T1000 (cell line): ENCODE data around the gene MED13.
"Not testable (repeated sequence)": the region's sequence is repeated elsewhere in the genome, so short reads cannot be mapped to it uniquely, and the experiment has no call there.

Experiments used
- DNase-seq: peaks from one replicate; lab custom pipeline; 2025; ENCODE audit warnings: mixed read lengths; lab: John Stamatoyannopoulos, UW

MED13 gene

GRCh38 chr17:61908292-61909037 lies 156.6 kb downstream of the MED13 start:
- DNase-seq, result no peak

- no peak for DNase-seq
Measured at GRCh38 chr17:61907361-61907760, 157.7 kb downstream of the MED13 start.

GRCh38 chr17:61904094-61904710 lies 160.9 kb downstream of the MED13 start:
- DNase-seq, result no peak

- no peak for DNase-seq
Measured at GRCh38 chr17:61903251-61903650, 161.8 kb downstream of the MED13 start.

GRCh38 chr17:61897548-61898180 lies 167.4 kb downstream of the MED13 start:
- no peak for DNase-seq

- no peak for DNase-seq
Measured at GRCh38 chr17:61895391-61895790, 169.7 kb downstream of the MED13 start.

GRCh38 chr17:61894310-61894709 lies 170.8 kb downstream of the MED13 start:
- DNase-seq, result not testable (repeated sequence)
